HG03575 (cell line): ENCODE measurements around the gene LVRN.
"Not testable (repeated sequence)": the region's sequence is repeated elsewhere in the genome, so short reads cannot be mapped to it uniquely, and the experiment has no call there.

Source experiments
- ATAC-seq: cut with Tn5 transposase; IDR thresholded peaks from one replicate; pipeline ENCODE4 v1.9.1; 2021; ENCODE audit not compliant: unreplicated experiment, insufficient number of reproducible peaks, low FRiP score; ENCODE audit errors: extremely low read depth

Gene LVRN, protein sequence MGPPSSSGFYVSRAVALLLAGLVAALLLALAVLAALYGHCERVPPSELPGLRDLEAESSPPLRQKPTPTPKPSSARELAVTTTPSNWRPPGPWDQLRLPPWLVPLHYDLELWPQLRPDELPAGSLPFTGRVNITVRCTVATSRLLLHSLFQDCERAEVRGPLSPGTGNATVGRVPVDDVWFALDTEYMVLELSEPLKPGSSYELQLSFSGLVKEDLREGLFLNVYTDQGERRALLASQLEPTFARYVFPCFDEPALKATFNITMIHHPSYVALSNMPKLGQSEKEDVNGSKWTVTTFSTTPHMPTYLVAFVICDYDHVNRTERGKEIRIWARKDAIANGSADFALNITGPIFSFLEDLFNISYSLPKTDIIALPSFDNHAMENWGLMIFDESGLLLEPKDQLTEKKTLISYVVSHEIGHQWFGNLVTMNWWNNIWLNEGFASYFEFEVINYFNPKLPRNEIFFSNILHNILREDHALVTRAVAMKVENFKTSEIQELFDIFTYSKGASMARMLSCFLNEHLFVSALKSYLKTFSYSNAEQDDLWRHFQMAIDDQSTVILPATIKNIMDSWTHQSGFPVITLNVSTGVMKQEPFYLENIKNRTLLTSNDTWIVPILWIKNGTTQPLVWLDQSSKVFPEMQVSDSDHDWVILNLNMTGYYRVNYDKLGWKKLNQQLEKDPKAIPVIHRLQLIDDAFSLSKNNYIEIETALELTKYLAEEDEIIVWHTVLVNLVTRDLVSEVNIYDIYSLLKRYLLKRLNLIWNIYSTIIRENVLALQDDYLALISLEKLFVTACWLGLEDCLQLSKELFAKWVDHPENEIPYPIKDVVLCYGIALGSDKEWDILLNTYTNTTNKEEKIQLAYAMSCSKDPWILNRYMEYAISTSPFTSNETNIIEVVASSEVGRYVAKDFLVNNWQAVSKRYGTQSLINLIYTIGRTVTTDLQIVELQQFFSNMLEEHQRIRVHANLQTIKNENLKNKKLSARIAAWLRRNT

DNA sequence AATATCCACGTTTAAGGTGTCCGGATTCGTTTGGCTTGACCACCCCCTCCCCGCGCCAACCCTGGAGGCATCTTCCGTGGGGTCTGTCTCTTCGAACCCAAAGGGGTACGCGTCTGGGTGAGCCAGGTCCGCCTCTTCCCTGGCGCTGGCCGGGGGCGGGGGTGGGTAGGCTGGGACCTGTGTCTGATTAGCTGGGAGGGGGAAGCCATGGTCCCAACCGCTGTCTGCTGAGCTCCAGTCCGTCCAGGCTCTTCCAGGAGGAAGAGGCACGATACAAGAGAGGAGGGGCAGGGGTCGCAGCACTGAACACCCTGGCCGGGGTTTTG lies at the start of gene LVRN:
LVRN (plus strand) TSS at position 237 of the 326 bp plus-strand sequence. CDS start 143 bp downstream, outside the sequence.
- no peak for ATAC-seq

DNA sequence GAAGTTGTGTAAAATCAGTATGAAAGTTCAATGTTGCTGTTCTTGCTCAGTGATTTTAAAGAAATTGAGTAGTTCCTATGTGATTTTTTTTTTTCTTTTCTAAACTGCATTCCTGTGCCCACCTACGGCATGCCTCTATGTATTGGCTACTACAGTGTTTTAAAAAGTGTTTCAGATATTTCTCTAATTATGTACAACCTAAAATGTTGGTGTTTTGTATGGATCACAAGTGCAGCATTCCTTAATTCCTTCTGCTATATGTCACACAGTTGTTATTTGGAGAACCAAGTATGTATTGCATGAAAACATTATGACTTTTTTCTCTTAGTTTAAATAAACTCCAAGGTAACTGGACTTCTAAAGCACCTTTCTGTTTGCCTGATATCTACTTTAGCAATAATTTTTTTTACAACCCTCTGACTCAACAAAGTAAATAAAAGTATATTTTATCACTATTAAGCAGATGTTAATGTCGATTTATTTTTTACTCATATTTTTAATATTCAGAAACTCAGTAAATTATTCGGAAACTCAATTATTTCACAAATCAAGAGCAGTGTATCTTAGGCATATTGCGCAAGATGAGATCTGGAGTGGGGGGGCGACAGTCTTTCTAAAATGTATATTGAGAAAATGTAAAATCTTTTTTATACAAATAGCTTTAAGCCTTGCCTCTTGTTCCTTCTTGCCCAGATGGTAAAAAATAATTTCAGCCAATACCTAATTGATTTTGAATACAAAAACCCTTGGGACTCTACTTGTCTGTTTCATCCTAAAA lies 48.5 kb upstream of the LVRN start:
- not testable (repeated sequence) for ATAC-seq

DNA sequence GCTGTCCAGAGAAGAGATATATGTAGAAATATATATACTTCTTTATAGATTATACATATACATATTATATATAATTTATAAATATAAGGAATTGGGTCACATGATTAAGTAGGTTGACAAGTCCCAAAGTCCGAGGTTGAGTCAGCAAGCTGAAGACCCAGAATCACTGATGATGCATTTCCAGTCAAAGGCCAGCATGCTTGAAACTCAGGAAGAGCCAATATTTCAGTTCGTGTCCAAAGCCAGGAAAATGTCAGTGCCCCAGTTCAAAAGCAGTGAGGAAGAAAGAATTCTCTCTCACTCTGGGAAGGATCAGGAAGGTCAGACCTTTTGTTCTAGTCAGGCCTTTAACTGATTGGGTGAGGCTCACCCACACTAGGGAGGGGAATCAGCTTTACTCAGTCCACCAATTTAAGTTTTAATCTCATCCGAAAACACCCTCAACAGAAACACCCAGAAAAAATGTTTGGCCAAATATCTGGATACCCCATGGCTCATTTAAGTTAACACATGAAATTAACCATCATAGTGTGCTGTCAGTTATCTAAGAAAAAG lies 42.0 kb upstream of the LVRN start:
- ATAC-seq = no peak

DNA sequence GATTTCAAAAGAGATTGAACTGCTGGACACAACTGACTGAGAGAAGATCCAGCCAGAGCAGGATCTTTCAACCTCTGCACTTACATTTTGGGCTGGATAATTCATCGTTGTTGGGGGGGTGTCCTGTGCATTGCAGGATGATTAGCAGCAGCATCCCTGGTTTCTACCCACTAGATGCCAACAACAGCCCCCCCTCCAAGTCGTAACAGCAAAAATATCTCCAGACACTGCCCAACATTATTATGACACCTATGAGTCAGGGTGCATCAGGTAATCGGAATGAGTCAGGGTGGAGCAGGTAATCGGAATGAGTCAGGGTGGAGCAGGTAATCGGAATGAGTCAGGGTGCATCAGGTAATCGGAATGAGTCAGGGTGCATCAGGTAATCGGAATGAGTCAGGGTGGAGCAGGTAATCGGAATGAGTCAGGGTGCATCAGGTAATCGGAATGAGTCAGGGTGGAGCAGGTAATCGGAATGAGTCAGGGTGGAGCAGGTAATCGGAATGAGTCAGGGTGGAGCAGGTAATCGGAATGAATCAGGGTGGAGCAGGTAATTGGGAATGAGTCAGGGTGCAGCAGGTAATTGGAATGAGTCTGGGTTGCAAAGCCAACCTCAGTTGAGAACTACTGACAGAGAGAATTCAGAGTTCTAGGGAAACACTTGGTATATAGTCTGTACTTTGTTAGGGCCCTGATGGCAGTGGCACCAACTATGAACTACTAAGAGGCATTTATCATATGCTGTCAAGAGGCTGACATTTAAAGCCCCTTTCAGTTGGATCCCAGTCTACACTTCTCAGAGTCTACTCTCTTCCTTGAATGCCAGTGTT lies 33.5 kb upstream of the LVRN start:
- ATAC-seq = not testable (repeated sequence)

DNA sequence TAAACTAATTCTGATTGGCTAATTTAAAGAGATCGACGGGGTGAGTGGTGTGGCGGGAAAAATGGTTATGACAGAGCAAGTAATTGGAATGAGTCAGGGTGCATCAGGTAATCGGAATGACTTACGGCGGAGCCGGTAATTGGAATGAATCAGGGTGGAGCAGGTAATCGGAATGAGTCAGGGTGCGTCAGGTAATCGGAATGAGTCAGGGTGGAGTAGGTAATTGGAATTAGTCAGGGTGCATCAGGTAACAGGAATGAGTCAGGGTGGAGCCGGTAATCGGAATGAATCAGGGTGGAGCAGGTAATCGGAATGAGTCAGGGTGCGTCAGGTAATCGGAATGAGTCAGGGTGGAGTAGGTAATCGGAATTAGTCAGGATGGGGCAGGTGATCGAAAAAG lies 32.1 kb upstream of the LVRN start:
- not testable (repeated sequence) for ATAC-seq

- ATAC-seq = no peak
Observed at GRCh38 chr5:115930630-115931337, 31.5 kb upstream of the LVRN start.

DNA sequence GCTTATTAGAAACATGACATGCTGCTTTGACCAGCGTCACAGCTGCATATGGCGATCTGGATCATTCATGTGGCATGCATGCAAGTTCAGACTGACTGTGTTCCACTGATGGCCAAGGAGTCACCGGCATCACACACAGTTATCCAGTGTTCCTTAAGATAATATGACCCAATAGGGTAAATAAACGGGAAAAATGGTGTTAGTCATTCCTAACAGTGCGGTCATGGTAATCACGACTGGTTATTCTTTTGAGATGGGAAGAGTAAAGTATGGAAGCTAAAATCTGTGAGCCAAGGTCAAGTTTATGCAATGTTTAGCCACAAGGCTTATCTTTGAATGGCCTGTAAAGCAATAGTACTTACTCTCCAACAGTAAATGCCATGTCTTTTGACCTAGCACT lies 29.3 kb upstream of the LVRN start:
- ATAC-seq = no peak

DNA sequence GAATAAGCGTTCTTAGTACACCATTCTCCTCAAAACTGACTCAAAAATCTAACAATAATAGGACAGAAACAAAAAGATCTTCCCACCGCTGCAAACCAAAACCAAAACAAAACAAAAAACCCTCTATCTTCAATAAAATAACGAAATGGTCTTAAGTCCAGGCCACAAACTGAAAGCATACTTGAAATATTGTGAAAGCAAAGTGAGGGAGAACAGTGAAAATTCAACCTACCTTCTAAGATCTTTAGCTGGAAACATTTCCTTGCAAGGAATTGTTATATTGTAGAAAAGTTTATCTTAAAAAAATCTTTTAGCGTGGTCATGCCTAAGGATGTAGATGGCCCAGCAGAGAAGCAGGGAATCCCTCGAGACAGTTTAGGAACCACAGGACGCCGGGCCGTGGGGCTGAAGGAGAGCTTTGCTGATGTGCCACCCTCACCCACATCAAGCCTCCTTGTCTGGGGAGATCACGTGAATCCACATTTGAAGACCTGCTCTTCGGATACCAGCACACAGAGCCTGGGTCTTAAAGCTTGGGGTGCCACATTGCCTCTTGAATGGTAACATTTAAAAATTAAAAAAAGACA lies 27.8 kb upstream of the LVRN start:
- ATAC-seq = no peak

DNA sequence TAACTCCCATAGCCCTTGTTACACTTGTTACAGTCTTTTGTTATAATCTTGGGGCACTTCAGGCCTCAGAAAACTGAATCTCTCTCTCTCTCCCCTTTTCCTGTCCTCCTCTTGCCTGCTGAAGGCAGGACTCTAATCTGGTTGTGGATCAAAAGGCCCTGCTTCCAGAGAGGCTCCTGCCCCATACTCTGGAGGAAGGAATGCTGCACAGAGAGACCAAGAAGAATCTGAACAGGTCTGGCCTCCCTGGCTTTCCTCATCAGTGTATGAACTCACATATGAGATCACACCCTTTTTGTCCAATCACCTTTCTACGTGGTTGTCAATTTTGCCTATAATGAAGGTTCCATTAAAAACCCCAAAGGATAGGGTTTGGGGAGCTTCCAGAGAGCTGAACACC lies 26.2 kb upstream of the LVRN start:
- no peak for ATAC-seq

DNA sequence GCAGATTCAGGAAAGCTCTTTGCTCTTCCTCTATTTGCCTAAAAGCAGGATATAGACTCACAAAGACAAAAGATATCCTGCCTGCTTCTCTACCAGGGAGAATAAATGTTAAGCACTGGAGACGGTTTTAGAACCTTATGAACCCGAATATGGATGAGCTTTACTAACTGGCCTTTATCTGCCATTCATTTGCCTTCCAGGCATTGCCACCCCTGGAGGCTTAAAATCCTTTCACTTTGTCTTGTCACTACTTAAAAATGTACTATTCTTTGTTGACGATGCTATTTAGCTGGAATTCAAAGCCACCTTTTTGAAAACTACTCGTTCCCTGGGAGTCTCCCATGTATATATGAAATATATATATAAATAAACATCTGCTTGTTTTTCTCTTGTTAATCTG lies 23.2 kb upstream of the LVRN start:
- no peak for ATAC-seq

DNA sequence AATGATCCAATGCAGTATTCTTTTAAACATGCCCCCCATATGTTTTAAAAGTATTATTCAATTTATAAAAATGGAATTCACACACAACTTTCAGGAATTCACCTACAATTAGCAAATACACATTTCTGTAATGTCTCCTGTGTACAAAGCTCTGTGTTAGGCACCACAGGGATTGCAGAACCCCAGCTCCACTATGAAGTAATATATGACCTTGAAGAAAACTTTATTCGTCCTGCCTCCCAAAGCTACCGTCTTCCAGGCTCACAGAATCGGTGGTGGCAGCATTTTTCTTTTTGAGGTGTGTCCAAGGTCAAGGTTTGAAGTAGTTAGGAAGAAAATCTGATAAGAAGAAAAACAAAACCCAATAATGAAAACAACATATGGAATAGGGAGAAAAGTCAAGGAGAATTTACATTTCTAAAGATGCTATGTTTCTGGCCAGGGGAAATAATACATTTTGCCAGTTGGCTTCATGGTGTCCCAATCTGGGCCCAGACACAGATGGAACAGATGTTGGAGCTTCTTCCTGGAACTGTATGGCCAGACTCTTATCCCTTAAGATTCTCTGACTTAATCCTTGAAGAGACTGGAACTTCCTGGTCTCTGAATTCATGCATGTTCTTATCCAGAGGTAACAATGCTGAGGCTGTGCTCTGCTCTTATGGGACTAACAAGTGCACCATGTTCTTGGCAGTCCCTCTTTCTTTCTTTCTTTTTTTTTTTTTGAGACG lies 22.0 kb upstream of the LVRN start:
- no peak for ATAC-seq

DNA sequence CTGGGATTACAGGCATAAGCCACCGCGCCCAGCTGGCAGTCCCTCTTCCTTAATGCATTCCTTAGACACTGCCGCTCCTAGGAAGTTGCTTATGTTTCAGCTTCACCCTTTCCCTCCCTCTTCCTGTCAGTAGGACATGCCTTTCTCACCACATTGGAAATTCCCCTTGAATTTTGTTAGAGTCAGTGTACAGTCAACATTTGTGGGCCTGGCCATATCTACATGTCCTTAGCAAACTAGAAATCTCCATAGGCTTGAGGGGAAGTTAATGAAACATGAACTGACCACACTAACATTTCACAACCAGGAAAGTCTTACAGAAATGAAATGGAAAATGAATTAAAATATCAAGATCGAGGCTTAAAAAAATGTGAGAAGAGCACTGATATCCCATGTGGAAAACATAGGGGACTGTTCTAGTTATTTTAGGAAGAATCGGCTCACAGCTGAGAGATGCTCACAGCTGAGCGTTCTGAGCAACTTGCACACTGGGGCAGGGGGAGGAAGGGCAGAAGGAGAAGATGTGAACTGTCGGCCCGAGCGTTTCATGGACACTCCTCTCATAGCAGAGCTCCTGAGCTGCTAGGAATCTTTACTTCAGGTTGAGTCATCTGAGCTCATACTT lies 21.1 kb upstream of the LVRN start:
- ATAC-seq = no peak

DNA sequence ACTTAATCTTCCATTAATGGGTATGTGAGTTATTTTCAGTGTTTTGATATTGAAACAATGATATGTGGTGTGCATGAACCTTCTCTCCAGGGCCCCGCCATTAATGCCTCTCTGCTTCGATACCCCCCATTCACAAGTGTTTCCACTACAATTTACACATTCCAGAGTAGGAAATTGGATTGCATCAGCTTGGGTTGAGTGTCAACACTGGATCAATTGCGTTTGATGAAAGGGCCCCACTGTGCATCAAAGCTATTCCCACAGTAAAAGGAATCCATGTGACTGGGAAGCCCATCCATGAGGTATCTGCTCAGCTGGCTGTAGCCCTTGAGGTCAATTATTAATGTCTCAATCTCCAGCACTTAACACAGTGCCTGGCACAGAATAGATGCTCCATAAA lies 17.8 kb upstream of the LVRN start:
- no peak for ATAC-seq

DNA sequence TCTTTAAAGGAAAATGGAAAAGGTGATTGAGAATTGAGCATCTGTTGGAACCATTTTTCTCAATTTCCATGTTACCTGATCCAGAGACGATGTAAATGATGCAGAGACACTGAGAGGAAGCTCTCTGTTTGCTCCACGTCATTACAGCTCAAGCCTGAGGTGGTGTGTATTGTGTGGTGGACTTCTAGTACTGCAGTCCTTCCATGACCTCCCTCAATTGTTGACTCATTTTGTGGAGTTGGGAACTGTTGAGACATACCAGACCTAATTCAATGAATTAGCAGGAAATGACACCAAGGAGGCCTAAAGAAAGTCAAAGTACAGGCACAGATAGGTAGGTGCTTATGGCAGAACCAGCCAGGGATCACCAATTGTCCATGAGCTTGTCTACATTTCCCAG lies 15.6 kb upstream of the LVRN start:
- ATAC-seq = no peak

DNA sequence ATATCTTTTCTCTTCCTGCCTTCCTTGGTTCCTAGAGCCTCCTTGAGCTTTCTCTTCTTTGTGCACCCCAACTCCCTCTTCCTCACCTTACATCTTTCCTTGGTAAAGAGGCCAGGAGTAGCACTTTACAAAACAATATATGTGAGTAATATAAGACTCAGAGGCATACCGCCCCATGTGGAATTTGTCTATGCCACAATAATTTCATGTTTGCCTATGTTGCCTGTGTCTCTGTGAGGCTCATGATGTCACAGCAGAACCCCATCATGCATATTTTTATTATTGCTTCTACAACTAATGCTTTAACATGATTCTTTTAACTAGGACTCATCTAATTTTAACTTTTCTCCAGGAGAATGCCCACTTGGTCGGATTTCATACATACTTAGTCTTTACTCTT lies 15.0 kb upstream of the LVRN start:
- no peak for ATAC-seq

GRCh38 chr5:115948091-115948534 lies 14.2 kb upstream of the LVRN start:
- no peak for ATAC-seq
